Smooth muscle cell (in vitro differentiated cells): Measurements from ENCODE around the gene CBX3. TPM values are rescaled to one million over a fixed set of nuclear protein-coding genes. Genes with fewer than 3 reads are reported as not detected.

ENCODE experiments used
- DNase-seq: peaks from one replicate; lab custom pipeline; 2025; ENCODE audit not compliant: unreplicated experiment; lab: John Stamatoyannopoulos, UW
- H2AFZ ChIP-seq: fragments of 200-600 bp; sonication (generic); 2 replicates; pipeline ENCODE4 v1.6.0; 2016; ENCODE audit warnings: antibody characterized with exemption, low read depth, mild to moderate bottlenecking
- H3F3A ChIP-seq: fragments of 200-600 bp; sonication (generic); 2 replicates; pipeline ENCODE4 v1.6.0; 2017; ENCODE audit warnings: antibody characterized with exemption, low read depth
- H3K27ac ChIP-seq: fragments of 200-600 bp; sonication (generic); 2 replicates; pipeline ENCODE4 v1.5.1; 2016; ENCODE audit warnings: low read depth, mild to moderate bottlenecking
- H3K27me3 ChIP-seq: fragments of 200-600 bp; sonication (generic); 2 replicates; pipeline ENCODE4 v1.6.1; 2016; ENCODE audit warnings: low read depth, mild to moderate bottlenecking
- H3K36me3 ChIP-seq: fragments of 200-600 bp; sonication (generic); 2 replicates; pipeline ENCODE4 v1.5.1; 2016; ENCODE audit warnings: low read depth
- H3K4me1 ChIP-seq: fragments of 200-600 bp; sonication (generic); 2 replicates; pipeline ENCODE4 v1.5.1; 2016; ENCODE audit warnings: low read depth
- H3K4me2 ChIP-seq: fragments of 200-600 bp; sonication (generic); 2 replicates; pipeline ENCODE4 v1.6.0; 2016; ENCODE audit warnings: mild to moderate bottlenecking
- H3K4me3 ChIP-seq: fragments of 200-600 bp; sonication (generic); 2 replicates; pipeline ENCODE4 v1.5.1; 2016; ENCODE audit warnings: mild to moderate bottlenecking
- H3K79me2 ChIP-seq: fragments of 200-600 bp; sonication (generic); 2 replicates; pipeline ENCODE4 v1.6.0; 2016; ENCODE audit warnings: low read depth, mild to moderate bottlenecking
- H3K9ac ChIP-seq: fragments of 200-600 bp; sonication (generic); 2 replicates; pipeline ENCODE4 v1.6.0; 2016; ENCODE audit warnings: low read depth
- H3K9me3 ChIP-seq: fragments of 200-600 bp; sonication (generic); replicated peaks from 2 replicates; pipeline ENCODE4 v1.5.1; 2016; ENCODE audit warnings: low read depth
- H4K20me1 ChIP-seq: fragments of 200-600 bp; sonication (generic); 2 replicates; pipeline ENCODE4 v1.6.0; 2016; ENCODE audit warnings: low read depth
- WGBS: methylation state at CpG from one replicate; pipeline ENCODE4 v1.1.7; 2016; ENCODE audit warnings: low lambda C conversion rate; 5-methylcytosine and 5-hydroxymethylcytosine counted together
- polyA plus RNA-seq: library from polyadenylated mRNA; unstranded; fragments of >200 nt; fragmentation: Nextera tagmentation; extraction: Ambion mirVana; gene quantifications from 2 replicates; pipeline ENCODE4 v1.2.1, GENCODE V29; 2016
- total RNA-seq: library from RNA; depleted of rRNA; stranded (reverse); fragments of >200 nt; gene quantifications from 2 replicates; pipeline ENCODE4 v1.2.3, GENCODE V29; 2014
- TF ChIP-seq, protein P1 (sequence below): fragments of 200-600 bp; sonication (generic); IDR thresholded peaks from 2 replicates; pipeline ENCODE4 v1.5.1; 2017; ENCODE audit warnings: borderline replicate concordance, mild to moderate bottlenecking, antibody characterized with exemption; ENCODE audit not compliant: insufficient read depth, poor library complexity, severe bottlenecking

CBX3 gene
- total and polyA plus RNA-seq, 2 experiments from 2014 or later = 119 to 156 TPM

DNA sequence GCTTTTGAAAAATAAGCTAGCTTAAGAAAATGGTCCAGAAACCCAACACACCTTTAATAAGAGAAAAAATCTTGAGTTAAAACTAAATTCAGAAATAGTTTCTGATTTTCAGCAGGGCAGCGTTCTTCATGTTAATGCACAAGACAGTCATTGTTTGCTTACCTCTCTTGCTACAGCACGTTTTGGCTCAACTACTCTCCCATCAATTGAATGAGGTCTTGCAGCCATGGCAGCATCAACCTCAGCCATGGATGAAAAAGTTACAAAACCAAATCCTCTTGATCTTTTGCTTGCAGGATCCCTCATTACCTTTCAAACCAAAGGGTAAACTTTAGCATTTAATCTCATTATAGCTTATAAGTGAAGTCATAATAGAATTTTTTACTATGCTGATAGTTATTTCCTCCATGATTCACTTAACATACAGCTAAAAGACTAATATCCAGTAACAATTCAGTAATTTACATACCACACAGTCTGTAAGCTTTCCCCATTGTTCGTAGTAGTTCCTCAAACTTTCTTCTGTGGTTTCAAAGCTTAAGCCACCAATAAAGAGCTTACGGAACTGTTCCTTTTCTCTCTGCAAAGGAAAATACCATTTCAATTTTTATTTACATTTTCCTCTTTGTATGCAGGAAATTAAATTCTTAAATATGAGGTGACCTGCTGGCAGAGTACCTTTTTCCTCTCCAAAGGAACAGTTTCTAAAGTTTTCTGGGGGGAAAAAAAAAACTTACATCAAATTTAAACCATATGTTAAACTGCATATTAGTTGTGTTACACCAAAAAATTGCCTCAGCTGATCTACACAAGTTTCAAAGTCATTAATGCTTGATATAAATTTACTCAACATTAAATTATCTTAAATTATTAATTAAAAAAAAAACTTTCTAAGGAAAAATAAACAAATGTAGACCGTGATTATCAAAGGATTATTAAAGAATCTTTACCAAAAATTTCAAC is 4.1 kb upstream of the CBX3 start:
- peaks cover 40% of the 10 kb centered on the region for H3F3A ChIP-seq
- WGBS = 21% methylated on average over 5 of the region's 5 CpGs
- H2AFZ ChIP-seq = no peak overlapping the region
- H3K27me3 ChIP-seq = no peaks in the 10 kb centered on the region
- H3K79me2 ChIP-seq = peaks cover 89% of the 10 kb centered on the region
- peak overlapping the region; percentile 97 for H3K4me3 ChIP-seq
- peak overlapping the region; percentile 96 for H3K9ac ChIP-seq
- peak overlapping the region; percentile 93 for H3K27ac ChIP-seq
- no peak for DNase-seq
- peak overlapping the region; percentile 96 for H3K4me2 ChIP-seq
- TF ChIP-seq, protein P1, sequence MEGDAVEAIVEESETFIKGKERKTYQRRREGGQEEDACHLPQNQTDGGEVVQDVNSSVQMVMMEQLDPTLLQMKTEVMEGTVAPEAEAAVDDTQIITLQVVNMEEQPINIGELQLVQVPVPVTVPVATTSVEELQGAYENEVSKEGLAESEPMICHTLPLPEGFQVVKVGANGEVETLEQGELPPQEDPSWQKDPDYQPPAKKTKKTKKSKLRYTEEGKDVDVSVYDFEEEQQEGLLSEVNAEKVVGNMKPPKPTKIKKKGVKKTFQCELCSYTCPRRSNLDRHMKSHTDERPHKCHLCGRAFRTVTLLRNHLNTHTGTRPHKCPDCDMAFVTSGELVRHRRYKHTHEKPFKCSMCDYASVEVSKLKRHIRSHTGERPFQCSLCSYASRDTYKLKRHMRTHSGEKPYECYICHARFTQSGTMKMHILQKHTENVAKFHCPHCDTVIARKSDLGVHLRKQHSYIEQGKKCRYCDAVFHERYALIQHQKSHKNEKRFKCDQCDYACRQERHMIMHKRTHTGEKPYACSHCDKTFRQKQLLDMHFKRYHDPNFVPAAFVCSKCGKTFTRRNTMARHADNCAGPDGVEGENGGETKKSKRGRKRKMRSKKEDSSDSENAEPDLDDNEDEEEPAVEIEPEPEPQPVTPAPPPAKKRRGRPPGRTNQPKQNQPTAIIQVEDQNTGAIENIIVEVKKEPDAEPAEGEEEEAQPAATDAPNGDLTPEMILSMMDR = no peak
- peaks cover 35% of the 10 kb centered on the region for H3K36me3 ChIP-seq
- peaks cover 84% of the 10 kb centered on the region for H4K20me1 ChIP-seq
- no peaks in the 10 kb centered on the region for H3K9me3 ChIP-seq
- peaks cover 40% of the 10 kb centered on the region for H3K4me1 ChIP-seq

DNA sequence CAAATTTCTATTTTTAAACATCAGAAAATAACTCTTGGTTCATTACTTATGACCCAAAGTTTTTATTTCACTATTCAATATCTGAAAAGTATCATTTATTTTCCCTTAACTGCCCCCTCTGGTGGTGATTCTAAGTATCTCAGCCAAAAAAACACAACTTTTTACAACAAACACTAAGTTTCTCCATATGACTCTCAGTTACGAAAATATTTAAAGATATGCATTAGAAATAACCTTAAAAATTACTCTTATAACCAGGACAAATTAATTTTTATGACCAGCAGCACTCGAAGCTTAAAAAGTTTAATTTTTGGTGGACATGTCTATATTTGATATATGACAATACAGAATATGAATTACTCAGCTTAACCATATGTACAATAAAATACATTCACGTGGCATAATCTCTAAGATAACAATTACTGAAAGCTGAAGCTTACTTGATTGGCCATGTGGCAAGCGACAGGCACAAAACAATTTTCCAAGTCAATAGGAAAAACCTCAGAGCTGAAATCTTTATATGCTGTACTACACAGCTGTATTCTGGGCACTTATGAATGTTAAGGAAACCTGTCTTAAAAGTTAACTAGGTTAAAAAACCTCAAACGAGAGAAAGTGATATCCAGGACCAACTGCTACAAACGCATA is 3.3 kb upstream of the CBX3 start:
- H3K27ac ChIP-seq = peak overlapping the region; percentile 93
- H3K4me2 ChIP-seq = peak overlapping the region; percentile 96
- peaks cover 27% of the 10 kb centered on the region for H3K36me3 ChIP-seq
- peaks cover 33% of the 10 kb centered on the region for H3F3A ChIP-seq
- H3K4me3 ChIP-seq = peak overlapping the region; percentile 97
- no peaks in the 10 kb centered on the region for H3K27me3 ChIP-seq
- no peak overlapping the region for H2AFZ ChIP-seq
- peaks cover 89% of the 10 kb centered on the region for H3K79me2 ChIP-seq
- peaks cover 43% of the 10 kb centered on the region for H3K4me1 ChIP-seq
- peaks cover 84% of the 10 kb centered on the region for H4K20me1 ChIP-seq
- no peak for DNase-seq
- TF ChIP-seq, protein P1 = peak; percentile 77
- no peaks in the 10 kb centered on the region for H3K9me3 ChIP-seq
- H3K9ac ChIP-seq = peak overlapping the region; percentile 96
- WGBS = 1% methylated on average over 6 of the region's 6 CpGs

DNA sequence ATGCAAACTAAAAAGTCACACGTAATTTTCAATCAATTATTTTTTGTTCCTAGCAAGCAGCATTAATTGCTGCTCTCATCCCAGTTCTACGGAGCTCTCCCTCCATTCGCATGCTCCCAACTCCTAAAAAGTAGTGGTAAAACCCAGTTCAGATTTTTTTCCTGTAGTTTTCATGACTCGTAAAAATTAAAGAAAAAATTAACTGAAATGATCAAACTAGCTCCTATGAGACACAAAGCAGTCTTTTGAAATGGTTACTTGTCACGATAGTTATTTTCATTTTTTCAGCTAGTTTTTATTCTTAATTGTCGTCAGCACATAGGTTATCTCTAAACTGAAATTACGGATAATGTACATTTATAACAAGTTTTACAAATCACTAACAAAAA is 2.8 kb upstream of the CBX3 start:
- peaks cover 43% of the 10 kb centered on the region for H3K4me1 ChIP-seq
- H3K9ac ChIP-seq = peak overlapping the region; percentile 96
- H4K20me1 ChIP-seq = peaks cover 84% of the 10 kb centered on the region
- H2AFZ ChIP-seq = no peak overlapping the region
- peaks cover 27% of the 10 kb centered on the region for H3F3A ChIP-seq
- H3K4me2 ChIP-seq = peak overlapping the region; percentile 96
- TF ChIP-seq, protein P1 = no peak
- DNase-seq = no peak
- no peaks in the 10 kb centered on the region for H3K9me3 ChIP-seq
- peaks cover 89% of the 10 kb centered on the region for H3K79me2 ChIP-seq
- H3K4me3 ChIP-seq = peak overlapping the region; percentile 97
- peak overlapping the region; percentile 93 for H3K27ac ChIP-seq
- WGBS = under 1% methylated on average over 7 of the region's 7 CpGs
- no peaks in the 10 kb centered on the region for H3K27me3 ChIP-seq
- peaks cover 22% of the 10 kb centered on the region for H3K36me3 ChIP-seq
